GM12875 (cell line): ENCODE results near the gene GDF11.

Experiments
- H3K4me3 ChIP-seq: one replicate; pipeline ENCODE4 v1.5.1; 2011; ENCODE audit warnings: low read depth, low read length, control low read depth
- TF ChIP-seq, protein P1 (sequence below): IDR thresholded peaks from 2 replicates; pipeline ENCODE4 v1.5.1; 2011; ENCODE audit warnings: low read depth, mild to moderate bottlenecking, control low read depth, inconsistent platforms, low read length, moderate library complexity, borderline replicate concordance; ENCODE audit not compliant: insufficient read depth

Gene GDF11

DNA sequence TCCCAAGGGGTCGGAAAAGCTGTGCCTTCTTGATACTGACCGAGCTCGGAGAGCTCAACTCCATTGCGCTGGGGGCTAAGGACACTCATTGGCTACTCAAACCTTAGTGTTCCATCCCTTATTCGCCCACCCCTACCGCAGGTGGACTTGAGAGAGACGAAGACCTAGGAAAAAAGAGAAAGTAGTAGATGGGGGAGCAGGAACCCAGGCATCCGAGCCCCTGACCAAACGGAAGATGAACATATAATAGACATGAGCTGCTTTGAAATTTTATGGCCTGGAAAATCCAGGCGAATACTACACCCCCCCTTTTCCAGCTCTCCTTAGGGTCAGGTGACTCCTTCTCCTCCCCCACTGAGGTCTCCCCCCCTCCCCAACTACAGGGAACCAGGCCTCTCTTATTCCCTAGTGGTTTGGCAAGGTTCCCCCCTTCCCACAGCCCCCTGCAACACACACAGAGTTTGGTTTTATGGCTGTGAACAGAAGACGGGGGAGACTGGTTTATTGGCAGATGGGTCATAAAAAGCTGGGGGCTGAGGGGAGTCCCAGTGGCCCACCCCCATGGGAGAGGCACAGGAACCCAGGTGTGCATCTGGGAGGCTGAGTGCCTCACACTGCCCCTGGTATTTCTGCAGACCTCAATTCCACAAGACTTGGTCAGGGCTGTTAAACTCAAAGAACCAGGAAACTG is 1.6 kb downstream of the GDF11 start:
- peak overlapping the region; percentile 84 for H3K4me3 ChIP-seq
- TF ChIP-seq, protein P1, sequence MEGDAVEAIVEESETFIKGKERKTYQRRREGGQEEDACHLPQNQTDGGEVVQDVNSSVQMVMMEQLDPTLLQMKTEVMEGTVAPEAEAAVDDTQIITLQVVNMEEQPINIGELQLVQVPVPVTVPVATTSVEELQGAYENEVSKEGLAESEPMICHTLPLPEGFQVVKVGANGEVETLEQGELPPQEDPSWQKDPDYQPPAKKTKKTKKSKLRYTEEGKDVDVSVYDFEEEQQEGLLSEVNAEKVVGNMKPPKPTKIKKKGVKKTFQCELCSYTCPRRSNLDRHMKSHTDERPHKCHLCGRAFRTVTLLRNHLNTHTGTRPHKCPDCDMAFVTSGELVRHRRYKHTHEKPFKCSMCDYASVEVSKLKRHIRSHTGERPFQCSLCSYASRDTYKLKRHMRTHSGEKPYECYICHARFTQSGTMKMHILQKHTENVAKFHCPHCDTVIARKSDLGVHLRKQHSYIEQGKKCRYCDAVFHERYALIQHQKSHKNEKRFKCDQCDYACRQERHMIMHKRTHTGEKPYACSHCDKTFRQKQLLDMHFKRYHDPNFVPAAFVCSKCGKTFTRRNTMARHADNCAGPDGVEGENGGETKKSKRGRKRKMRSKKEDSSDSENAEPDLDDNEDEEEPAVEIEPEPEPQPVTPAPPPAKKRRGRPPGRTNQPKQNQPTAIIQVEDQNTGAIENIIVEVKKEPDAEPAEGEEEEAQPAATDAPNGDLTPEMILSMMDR: no peak

DNA sequence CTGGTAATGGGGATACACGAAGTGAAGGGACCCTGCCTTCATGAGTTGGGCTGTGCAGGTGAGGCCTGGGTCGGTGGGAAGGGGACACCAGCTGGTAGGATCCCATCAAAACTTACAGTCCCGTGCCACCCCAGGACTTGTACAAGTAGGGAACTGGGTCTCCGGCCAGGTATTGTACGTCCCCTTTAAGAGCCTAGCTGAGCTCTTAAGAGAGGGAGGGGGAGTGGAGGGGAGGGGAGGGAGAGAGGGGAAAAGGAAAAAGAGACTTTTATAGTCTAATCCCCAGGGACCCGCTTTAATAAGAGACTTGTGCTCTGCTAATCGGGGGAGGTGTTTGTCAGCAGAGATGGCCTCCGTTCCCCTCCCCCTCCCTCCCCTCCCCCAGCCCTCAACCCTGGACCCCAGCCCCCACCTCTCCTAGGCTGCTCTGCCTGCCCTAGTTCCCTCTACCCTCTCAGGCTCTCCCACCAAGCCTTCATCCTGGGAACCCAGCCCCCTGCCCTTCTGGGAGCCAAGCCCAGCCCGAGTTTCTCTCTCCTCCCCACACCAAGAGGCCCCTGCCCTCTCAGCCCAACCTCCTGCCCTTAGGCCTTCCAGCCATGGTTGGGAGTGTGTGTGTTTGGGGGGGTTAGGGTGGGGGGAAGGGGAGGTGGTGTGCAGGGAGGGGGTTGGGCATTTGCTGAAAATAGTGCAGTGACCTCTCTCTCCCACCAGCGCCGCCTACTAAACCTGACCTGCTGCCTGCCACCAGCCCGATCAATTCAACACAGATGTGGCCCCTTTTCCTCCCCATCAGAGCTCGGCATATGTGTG is 2.6 kb downstream of the GDF11 start:
- TF ChIP-seq, protein P1: no peak
- H3K4me3 ChIP-seq: peak overlapping the region; percentile 1

DNA sequence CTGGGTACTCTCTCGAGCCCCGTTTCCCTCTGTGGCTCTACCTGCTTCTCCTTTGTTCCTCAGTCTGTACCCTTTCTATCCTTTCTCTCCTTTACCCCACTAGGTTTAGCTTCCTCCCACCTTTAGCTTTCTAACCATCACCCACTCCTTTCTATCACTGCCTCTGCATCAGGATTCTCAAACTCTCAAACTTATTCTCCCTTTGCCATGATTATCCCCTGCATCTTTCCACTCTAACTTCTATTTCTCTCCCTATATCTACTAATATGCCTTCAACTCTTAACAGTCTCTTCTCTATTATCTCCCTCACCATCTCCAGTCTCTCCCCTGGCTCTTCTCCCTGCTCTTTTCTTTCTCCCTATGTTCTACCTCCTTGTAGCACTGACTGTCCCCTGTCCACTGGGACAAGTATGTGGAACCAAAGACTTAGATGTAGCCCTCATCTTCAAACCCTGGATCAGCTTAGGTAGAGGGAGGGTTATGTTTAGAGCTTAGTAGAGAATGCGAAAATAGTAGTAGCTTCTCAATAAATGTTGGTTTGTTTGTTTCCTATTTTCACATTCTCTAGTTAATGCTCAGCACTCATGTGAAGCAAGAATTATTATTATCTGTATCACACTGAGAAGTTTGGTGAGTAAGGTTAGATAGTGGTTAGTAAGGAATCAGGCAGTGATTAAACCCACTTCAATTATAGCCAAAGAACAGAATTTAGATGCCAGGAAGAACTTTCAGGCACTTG is 3.4 kb downstream of the GDF11 start:
- H3K4me3 ChIP-seq: no peak overlapping the region
- TF ChIP-seq, protein P1: no peak

DNA sequence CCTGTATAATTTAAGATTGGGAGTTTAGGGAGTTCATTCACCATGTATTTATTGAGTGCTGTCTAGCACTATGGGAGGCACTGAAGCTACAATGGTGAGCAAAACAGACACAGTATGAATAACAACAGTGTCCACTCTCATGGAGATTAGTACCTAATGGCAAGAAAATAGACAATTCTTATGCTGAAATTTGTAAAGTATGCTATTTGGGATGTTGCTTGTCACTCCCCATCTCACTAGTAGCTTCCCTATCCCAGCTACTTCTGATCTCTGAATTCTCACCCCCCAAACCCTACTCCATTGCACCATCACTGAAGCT is 4.0 kb downstream of the GDF11 start:
- no peak overlapping the region for H3K4me3 ChIP-seq
- TF ChIP-seq, protein P1: no peak

DNA sequence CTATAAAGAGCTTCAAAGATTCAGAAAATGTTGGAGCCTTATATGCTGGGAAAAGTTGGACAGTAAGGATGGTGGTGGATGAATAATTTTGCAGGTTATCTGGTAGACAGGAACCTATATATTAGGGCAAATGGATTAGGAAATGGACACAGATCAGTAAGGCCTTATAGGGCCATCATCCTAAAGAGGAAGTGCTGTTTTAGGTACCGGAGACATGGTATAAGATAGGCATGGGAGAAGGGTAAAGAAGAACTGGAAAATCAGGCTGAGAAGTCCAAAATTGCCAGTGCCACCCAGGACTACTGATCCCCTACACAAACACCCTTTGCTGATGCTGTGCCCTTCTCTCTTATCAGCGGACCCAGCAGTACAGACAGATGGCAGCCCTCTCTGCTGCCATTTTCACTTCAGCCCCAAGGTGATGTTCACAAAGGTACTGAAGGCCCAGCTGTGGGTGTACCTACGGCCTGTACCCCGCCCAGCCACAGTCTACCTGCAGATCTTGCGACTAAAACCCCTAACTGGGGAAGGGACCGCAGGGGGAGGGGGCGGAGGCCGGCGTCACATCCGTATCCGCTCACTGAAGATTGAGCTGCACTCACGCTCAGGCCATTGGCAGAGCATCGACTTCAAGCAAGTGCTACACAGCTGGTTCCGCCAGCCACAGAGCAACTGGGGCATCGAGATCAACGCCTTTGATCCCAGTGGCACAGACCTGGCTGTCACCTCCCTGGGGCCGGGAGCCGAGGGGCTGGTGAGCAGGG is 5.5 kb downstream of the GDF11 start:
- TF ChIP-seq, protein P1: no peak
- no peak overlapping the region for H3K4me3 ChIP-seq

DNA sequence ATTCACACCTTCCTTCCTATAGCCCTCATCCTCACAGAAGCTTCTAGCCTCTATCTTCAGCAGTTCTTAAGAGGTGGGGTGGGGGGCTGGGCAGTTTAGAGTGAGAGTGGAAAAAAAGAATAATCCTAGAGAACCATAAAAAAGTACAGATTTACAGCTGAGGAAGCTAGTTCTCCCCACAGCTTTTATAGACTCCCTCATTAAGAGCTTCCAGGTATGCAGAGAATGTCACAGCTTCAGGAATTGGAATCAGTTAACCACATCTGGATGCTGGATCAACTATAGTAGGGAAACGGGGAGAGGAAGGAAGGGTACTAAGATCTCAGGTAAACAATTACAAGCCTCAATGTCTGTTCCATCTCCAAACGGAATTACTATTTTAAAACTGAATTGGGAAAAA is 12.3 kb downstream of the GDF11 start:
- TF ChIP-seq, protein P1: no peak
- H3K4me3 ChIP-seq: no peak overlapping the region
